Stomach (tissue), 9 donors: ENCODE results near the gene SEZ6L. TPM values are rescaled to one million over a fixed set of nuclear protein-coding genes. Genes with fewer than 3 reads are reported as not detected.

ENCODE experiments used
- DNase-seq, 2 donors: peaks; one replicate each; pipeline versions ENCODE4 v3.0.0 to v3.0.0-alpha.2; 2013 to 2019
- H3K27ac ChIP-seq, 5 donors: fragments of 200-600 bp in 4 of 5; sonication (generic) in 4 of 5; one replicate each; pipeline ENCODE4 v1.5.1; 2013 to 2019; ENCODE audit warnings: mild to moderate bottlenecking in 1 of 5, moderate library complexity in 1 of 5
- H3K27me3 ChIP-seq, 3 donors: fragments of 200-600 bp; sonication (generic); one replicate each; pipeline ENCODE4 v1.5.1; 2017 to 2019; ENCODE audit warnings: mixed run types in 1 of 3
- H3K36me3 ChIP-seq, 4 donors: fragments of 200-600 bp; sonication (generic); 1 replicate in 3 of 4; 2 replicates in 1 of 4; pipeline ENCODE4 v1.5.1; 2016 to 2019
- H3K4me1 ChIP-seq, 4 donors: fragments of 200-600 bp; sonication (generic); one replicate each; pipeline ENCODE4 v1.5.1; 2016 to 2019
- H3K4me3 ChIP-seq, 4 donors: fragments of 200-600 bp; sonication (generic) in 3 of 4; one replicate each; pipeline ENCODE4 v1.5.1; 2016 to 2019; ENCODE audit warnings: mild to moderate bottlenecking in 1 of 4
- H3K9me3 ChIP-seq, 4 donors: fragments of 200-600 bp; sonication (generic); one replicate each; pipeline ENCODE4 v1.5.1; 2016 to 2019
- CTCF ChIP-seq, 7 experiments: fragments of 450-650 bp in 4 of 7; fragments of 200-600 bp in 3 of 7; sonication (generic) in 3 of 7; IDR thresholded peaks; one replicate each; pipeline ENCODE4 v1.5.1; 2016 to 2019; ENCODE audit warnings: antibody characterized with exemption in 7 of 7, control low read depth in 2 of 7, mild to moderate bottlenecking in 1 of 7
- EP300 ChIP-seq: sonication (generic); formaldehyde crosslinking; IDR thresholded peaks from one replicate; pipeline ENCODE4 v1.6.1; 2017; ENCODE audit warnings: antibody characterized with exemption
- POLR2A ChIP-seq, 4 donors: fragments of 450-650 bp; IDR thresholded peaks; one replicate each; pipeline ENCODE4 v1.6.1; 2016; ENCODE audit warnings: antibody characterized with exemption in 4 of 4, control low read depth in 2 of 4, mild to moderate bottlenecking in 1 of 4, moderate library complexity in 1 of 4
- POLR2AphosphoS5 ChIP-seq, 3 donors: sonication (generic); formaldehyde crosslinking; IDR thresholded peaks; one replicate each; pipeline ENCODE4 v1.6.1; 2016; ENCODE audit warnings: antibody characterized with exemption in 3 of 3
- WGBS, 5 donors: extraction: QIAGEN DNeasy Blood & Tissue Kit in 3 of 5; methylation state at CpG; one replicate each; pipeline versions ENCODE4 v1.1.5 to v1.1.7; 2013 to 2018; 5-methylcytosine and 5-hydroxymethylcytosine counted together
- intact Hi-C: fragments of 100-400 bp; cut with DNase I; formaldehyde crosslinking; loops from one replicate; pipeline ENCODE4 v1.15.1; 2023; ENCODE audit warnings: low total_unique reads
- polyA plus RNA-seq, 3 donors: library from polyadenylated mRNA; stranded (reverse); fragments of 200-250 nt; gene quantifications; one replicate each; pipeline ENCODE4 v1.2.3, GENCODE V29; 2013
- total RNA-seq, 5 donors: library from RNA; depleted of rRNA; stranded (reverse); fragments of >200 nt; gene quantifications; one replicate each; pipeline versions ENCODE4 v1.1.0 to v1.2.3, GENCODE V29; 2014 to 2016
- donor health status: healthy with polysubstance abuse.
- donor health status: Bipolar disorder and iron deficiency.
- donor health status: healthy.

SEZ6L gene
- total and polyA plus RNA-seq, 8 donors: 0.03 to 1.1 (median 0.06) TPM; not detected in 5

- Histone ChIP-seq H3K27me3 (peaks cover 0 to 57% (median 3%) of the 10 kb centered on the region in 3 donors), H3K36me3 (no peaks in the 10 kb centered on the region), H3K27ac (no peak overlapping the region), H3K4me1 (no peaks in the 10 kb centered on the region), H3K9me3 (peaks cover 0 to 6% (median 0%) of the 10 kb centered on the region in 4 donors), H3K4me3 (no peak overlapping the region)
- intact Hi-C loops: no loop called here
- TF ChIP-seq POLR2AphosphoS5 (IDR thresholded peaks at IDR 0.05): no peak
- TF ChIP-seq CTCF (IDR thresholded peaks at IDR 0.05): no peak
- TF ChIP-seq POLR2A (IDR thresholded peaks at IDR 0.05): no peak
- no peak for TF ChIP-seq EP300
- WGBS, 5 donors: 68 to 82% (median 72%) methylated on average over 4 of the region's 4 CpGs
- DNase-seq: no peak
These were observed 45.2 kb downstream of the SEZ6L start for GRCh38 chr22:26214466-26214865.

- H3K9me3 ChIP-seq: peaks cover 0 to 5% (median 0%) of the 10 kb centered on the region in 4 donors
- no peaks in the 10 kb centered on the region for H3K36me3 ChIP-seq
- no peaks in the 10 kb centered on the region for H3K4me1 ChIP-seq
- H3K27ac ChIP-seq: no peak overlapping the region
- no peak for TF ChIP-seq EP300
- TF ChIP-seq CTCF (IDR thresholded peaks at IDR 0.05): no peak
- TF ChIP-seq POLR2AphosphoS5 (IDR thresholded peaks at IDR 0.05): no peak
- no peak for TF ChIP-seq POLR2A (IDR thresholded peaks at IDR 0.05)
- H3K4me3 ChIP-seq: no peak overlapping the region
- WGBS, 5 donors: 18 to 33% (median 23%) methylated on average over 7 of the region's 7 CpGs
- peaks cover 0 to 56% (median 0%) of the 10 kb centered on the region in 3 donors for H3K27me3 ChIP-seq
- intact Hi-C loops: no loop called here
- peak in 1 of 2 donors; percentile 8 for DNase-seq
These were observed 46.5 kb downstream of the SEZ6L start for GRCh38 chr22:26215736-26216135.

GRCh38 chr22:26225207-26225606, 55.9 kb downstream of the SEZ6L start:
- Histone ChIP-seq H3K27me3 (peaks cover 0 to 47% (median 0%) of the 10 kb centered on the region in 3 donors), H3K4me3 (no peak overlapping the region), H3K4me1 (no peaks in the 10 kb centered on the region), H3K27ac (no peak overlapping the region), H3K9me3 (no peaks in the 10 kb centered on the region), H3K36me3 (no peaks in the 10 kb centered on the region)
- no peak for DNase-seq
- intact Hi-C loops: no loop called here
- TF ChIP-seq POLR2A (IDR thresholded peaks at IDR 0.05): no peak
- no peak for TF ChIP-seq POLR2AphosphoS5 (IDR thresholded peaks at IDR 0.05)
- 52 to 70% (median 65%) methylated on average over 5 of the region's 5 CpGs for WGBS, 5 donors

GRCh38 chr22:26226538-26227297, 57.5 kb downstream of the SEZ6L start:
- Histone ChIP-seq H3K4me3 (no peak overlapping the region), H3K27me3 (peaks cover 0 to 48% (median 0%) of the 10 kb centered on the region in 3 donors), H3K9me3 (no peaks in the 10 kb centered on the region), H3K36me3 (no peaks in the 10 kb centered on the region), H3K27ac (no peak overlapping the region), H3K4me1 (no peaks in the 10 kb centered on the region)
- DNase-seq: no peak
- WGBS, 5 donors: 75 to 91% (median 81%) methylated on average over 7 of the region's 7 CpGs
- intact Hi-C loops: no loop called here
- TF ChIP-seq CTCF (IDR thresholded peaks at IDR 0.05): no peak
- TF ChIP-seq EP300: no peak
- no peak for TF ChIP-seq POLR2A (IDR thresholded peaks at IDR 0.05)
- no peak for TF ChIP-seq POLR2AphosphoS5 (IDR thresholded peaks at IDR 0.05)

- no peaks in the 10 kb centered on the region for H3K4me1 ChIP-seq
- intact Hi-C loops: no loop called here
- no peak overlapping the region for H3K4me3 ChIP-seq
- peaks cover 0 to 61% (median 0%) of the 10 kb centered on the region in 3 donors for H3K27me3 ChIP-seq
- 73 to 88% (median 82%) methylated on average over 4 of the region's 4 CpGs for WGBS, 5 donors
- TF ChIP-seq POLR2A (IDR thresholded peaks at IDR 0.05) (no peak), CTCF (IDR thresholded peaks at IDR 0.05) (no peak), EP300 (no peak), POLR2AphosphoS5 (IDR thresholded peaks at IDR 0.05) (no peak)
- H3K36me3 ChIP-seq: no peaks in the 10 kb centered on the region
- no peaks in the 10 kb centered on the region for H3K9me3 ChIP-seq
- DNase-seq: no peak
- H3K27ac ChIP-seq: no peak overlapping the region
These were observed 60.6 kb downstream of the SEZ6L start for GRCh38 chr22:26229910-26230309.
